GDM1 (cell line): ENCODE results near the gene AQR.

Source experiments
- DNase-seq: peaks from one replicate; lab custom pipeline; 2025; lab: John Stamatoyannopoulos, UW

Gene AQR

DNA sequence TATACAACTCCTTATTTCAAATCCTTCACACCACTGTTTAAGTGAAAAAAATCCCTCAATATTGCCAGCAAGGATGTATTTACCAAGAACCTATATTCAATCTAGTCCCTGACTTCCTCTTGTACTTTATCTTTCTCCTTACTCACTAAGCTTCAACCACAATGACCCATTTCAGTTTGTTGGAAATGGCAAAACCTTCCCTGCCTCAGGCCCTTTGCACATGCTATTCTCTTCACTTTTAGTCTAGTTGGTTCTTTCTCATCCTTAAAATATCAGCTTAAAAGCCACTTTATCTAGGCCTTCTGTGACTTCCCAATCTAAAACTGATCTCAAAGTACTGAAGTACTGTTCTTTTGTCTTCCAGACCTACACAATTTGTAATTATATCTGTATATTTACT lies 92.9 kb downstream of the AQR start:
- DNase-seq: no peak

DNA sequence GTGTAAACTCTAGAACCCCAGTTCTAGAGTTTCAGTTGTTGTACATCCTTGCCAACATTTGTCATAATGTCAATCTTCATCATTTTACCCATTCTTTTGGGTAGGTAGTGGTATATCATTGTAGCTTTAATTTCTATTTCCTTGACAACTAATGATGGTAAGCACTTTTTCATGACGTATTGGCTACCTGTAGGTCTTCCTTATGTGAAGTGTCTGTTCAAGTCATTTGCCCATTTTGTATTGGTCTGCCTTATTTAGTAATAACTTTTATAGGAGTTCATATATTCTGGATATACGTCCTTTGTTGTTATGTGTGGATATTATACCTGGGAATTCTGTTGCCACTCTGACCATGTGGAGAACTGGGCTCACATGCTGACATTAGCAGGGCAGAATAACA lies 100.4 kb downstream of the AQR start:
- DNase-seq: no peak

GRCh38 chr15:34865531-34865930 lies 104.0 kb downstream of the AQR start:
- DNase-seq: no peak

GRCh38 chr15:34861214-34861613 lies 108.3 kb downstream of the AQR start:
- no peak for DNase-seq

DNA sequence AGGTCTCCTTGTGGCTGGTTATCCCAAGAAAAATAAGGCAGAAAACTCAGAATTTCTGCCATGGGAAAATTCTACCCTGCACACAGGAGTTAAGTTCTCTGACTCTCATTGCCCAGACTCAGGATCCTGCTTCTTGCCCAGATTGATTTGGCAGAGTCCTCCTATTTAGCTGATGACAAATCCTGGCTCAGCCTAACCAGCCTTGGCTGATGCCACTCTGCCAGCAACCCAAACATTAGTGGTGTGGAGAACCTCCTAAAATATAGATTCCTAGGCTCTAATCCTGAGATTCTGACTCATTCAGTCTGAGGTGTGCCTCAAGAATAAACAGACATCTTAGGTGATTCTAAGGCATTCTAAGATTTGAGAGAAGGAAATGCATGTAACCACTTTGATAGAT lies 113.6 kb downstream of the AQR start:
- no peak for DNase-seq

DNA sequence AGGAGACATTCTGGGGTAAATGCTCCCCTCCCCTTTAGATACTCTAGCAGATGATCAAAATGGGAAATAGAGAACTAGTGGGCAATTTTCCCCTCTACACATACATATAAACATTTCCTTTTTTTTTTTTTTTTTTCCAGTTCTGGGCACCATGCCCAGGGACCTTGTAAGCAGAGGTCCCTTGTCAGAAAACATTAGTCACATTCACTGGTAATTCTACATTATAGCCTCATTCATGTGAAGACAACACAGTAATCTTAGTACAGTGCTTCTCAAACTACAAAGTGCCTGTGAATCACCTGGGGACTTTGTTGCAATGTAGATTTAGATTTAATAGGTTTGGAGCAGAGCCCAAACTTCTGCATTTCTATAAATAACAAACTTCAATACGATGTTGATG lies 114.1 kb downstream of the AQR start:
- DNase-seq: no peak

DNA sequence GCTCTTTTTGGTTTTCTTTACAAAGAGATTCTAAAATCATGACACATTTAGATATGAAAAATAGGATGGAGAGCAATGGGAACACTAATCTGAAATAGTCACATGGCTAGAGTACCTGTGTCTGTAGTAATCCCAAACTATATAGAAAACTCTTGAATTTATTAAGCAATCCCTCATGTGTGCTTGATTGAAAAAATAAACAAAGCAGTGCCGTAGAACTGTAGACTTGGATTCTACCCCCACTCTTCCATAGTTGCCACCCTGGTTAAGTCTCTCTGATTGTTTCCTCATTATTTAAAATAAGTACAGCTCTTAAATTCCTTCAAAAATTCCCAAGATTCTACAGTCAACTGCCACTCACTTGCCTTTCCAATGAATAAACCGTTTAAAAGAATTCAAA lies 115.3 kb downstream of the AQR start:
- no peak for DNase-seq

- DNase-seq: no peak
These were observed 116.4 kb downstream of the AQR start for GRCh38 chr15:34853001-34853758.

DNA sequence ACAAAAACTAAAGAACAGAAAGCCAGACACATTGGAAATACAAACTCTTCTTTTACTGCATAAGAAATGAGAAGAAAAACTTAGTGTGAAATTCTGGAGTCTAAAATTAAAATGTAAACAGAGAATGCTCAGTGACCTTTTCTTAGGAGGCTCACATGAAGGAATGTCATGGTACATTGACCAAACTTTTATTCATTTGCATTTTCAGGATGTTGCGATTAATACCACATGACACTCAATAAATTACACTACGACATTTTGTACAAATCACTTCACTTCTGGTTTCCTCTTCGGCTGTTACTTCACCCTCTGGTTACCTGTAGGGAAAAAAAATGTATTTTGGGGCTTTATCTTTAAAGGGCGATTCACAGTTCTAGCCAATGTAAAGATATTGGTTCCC lies 117.8 kb downstream of the AQR start:
- DNase-seq: no peak

DNA sequence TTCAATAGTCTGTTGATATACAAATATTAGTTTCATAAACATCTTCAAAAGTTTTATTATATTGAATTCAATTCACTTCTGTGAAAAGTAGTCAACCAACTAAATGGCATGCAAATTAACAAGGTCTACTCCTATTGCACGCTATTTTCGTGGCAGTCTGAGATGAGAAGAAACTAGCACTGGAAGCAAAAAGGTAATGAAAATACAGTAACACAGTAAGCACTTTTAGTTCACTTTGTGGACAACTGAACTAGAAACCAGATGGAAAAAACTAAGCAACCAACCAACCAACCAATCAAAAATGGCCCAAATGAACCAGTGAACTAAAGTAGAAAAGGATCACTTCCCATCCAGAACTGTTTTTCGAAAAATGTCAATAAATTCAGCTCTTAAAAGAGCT lies 118.5 kb downstream of the AQR start:
- DNase-seq: no peak

DNA sequence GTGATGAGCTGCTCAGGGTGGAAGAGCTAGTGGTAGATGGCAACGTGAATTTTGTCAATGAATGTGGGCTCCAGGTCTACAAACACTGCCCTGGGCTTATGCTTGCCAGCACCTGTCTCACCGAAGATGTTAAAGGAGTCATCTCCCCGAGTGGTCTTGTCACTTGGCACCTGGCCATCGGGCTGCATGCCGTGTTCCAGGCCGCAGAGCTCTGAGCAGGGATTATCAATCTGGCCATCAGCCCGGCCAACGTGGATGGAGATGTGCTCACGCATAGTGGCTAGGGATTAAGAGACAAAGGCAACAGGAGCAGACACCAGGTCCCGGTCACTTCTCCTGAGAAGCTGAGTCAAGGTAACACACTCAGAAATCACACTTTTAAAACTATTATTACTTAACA lies 119.4 kb downstream of the AQR start:
- DNase-seq: no peak

- DNase-seq: no peak
These were observed 120.1 kb downstream of the AQR start for GRCh38 chr15:34849364-34849959.

- DNase-seq: no peak
These were observed 121.9 kb downstream of the AQR start for GRCh38 chr15:34847598-34847997.

DNA sequence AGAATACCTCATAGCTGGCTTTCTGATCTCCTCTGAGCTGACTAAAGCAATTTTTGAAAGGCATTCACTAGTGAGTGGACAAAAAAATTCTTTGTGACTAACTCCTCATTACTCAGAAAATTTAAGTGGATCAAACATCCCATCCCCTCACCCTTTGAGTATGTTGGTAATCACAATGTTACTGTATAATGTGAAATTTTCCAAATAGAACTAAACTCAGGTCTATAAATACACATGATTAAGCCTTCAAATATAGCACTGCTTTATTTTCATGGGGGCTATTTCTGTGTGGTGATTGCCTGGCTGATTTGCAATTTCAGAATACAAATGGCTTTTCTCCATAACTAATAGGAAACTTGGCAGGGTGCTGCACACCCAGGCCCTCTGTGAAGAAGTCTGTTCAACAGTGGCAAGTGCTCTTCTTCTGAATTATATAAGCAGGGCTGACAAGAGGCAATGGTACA lies 128.2 kb downstream of the AQR start:
- no peak for DNase-seq

- no peak for DNase-seq
These were observed 131.3 kb downstream of the AQR start for GRCh38 chr15:34838282-34838681.

DNA sequence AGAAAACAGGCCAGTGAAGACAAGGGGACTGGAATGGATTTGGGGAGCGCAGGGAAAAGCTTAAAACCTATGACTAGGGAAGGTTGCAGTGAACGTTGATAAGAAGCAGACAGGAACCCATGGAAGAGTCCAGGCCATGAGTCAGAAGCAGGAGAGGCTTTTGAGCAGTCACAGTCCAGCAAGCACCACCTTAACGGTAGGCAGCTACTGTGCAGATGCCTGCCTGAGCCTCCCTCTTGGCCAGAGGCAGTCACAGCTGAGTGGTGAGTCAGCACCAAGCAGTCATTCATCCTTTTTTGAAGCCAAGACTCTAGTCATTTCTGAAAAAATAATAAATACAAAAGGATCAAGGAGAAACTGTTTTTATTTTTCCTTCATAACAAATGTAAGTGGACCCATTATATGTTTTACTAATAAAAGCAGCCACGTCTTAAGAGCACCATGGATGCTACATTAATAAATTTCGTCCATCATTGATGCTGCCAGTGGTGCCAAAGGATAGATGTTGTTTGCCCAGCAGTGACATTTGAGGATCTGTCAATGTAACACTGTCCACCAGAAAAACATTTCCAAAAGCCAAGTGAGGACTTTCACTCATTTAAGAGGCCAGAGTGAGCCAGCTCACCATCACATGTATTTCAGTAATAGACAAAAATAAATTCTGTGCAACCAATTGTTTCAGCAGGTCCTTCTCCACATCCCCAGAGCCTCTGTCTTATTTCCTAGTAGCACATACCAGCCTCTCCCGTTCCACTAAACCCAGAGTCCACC lies 132.1 kb downstream of the AQR start:
- DNase-seq: no peak

DNA sequence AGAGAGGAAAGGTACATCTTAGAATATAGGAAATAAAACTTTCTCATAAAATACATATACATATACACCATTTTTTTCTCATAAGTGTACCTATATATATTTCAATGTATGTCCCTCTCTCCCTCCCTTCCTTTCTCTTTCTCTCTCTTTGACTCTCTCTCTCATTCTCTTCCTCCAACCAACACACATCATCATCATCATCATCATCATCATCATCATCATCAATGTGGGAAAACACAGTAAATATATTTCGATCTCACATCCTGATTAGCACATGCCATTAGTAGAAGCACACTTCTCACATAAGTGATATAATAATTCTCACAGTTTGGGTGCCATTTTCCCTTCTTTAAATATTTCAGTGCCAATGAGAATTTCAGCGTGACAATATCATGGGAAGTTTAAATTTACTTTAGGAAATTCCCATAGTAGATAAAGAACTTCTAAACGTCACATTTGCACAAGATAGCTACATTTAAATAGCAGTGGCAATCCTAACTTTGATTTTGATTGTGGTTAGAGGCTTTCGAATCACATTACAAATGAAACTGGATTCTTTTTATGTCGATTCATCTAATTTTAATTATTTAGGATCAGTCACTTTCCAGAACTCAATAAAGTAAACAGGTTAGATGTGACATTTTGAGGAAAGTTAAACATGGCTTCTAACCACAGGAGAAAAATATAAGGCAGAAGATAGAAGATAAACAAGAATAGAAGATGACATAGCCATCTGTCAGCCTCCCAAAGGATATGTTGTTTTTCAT lies 141.2 kb downstream of the AQR start:
- no peak for DNase-seq

GRCh38 chr15:34821831-34822230 lies 147.7 kb downstream of the AQR start:
- no peak for DNase-seq

- no peak for DNase-seq
These were observed 149.4 kb downstream of the AQR start for GRCh38 chr15:34820110-34820509.

DNA sequence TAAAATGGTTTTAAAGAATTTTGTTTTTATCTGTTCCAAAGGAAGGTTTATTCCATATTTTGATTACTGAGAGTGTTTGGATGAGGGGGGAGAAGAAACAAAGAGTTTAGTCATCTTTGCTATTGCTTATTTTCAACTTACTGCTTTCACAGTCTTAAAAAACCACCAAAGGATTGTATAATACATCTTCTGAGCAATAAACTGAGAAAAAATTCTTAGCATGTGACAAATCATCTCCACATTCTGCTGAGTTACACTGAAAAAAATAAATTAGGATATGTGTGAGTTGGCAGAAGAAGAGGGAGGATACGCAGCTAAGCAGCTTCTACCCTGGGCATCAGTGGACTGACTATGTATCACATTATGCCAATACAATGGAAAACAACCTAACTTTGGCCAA lies 151.0 kb downstream of the AQR start:
- no peak for DNase-seq

DNA sequence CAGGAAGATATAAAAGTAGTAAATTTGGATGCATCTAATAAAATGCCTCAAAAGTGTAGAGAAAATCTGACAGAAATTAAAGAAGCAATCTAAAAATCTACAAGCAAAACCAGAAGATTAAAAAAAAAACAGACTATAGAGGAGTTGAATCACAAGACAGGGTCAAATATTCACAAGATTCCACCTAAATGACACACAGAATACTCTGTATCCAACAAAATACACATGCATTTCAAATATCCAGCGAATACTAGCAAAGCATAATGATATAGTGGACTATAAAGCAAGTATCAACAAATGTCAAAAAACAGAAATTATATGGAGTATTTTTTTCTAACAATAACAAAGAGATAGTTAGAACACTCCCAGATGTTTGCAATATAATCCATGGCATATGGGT lies 153.7 kb downstream of the AQR start:
- no peak for DNase-seq

DNA sequence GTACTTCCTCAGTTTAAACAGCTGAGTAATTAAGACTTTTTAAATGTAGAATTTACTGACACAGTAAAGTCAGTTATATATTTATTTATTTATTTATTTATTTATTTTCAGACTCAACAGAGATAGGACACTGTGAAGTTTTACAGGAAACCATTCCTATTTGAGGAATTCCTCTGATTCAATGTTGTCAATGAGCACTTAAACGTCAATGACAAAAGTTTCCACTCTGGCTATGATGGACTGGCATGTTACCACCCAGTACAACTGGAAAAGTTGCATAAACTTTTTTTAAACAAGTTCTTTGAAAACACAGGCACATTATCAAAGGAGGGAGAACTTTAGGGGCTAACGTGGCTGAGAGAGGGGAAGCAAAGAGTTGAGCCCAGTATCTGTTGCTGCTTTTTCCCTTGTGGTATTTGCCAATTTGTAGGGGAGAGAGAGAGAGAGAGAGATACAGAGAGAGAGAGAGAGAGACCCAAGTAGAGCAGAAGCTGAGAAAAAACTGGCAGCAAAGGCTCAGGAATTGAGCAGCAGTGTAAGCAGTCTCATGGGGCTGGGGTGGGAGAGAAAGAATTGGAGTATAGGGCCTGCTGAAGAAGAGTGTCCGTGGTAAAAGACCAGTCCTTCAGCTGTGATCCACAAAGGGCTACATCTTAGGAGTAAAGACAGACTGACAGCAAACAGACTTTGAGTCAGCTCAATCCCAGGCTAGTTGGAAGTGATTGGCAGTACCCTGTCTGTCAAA lies 155.9 kb downstream of the AQR start:
- no peak for DNase-seq
